Neuronal stem cell (in vitro differentiated cells): ENCODE data around the gene CST4.
"Not testable (repeated sequence)": the region's sequence is repeated elsewhere in the genome, so short reads cannot be mapped to it uniquely, and the experiment has no call there.

Experiments
- DNase-seq: peaks from one replicate; pipeline ENCODE4 v3.0.0-alpha.2; 2013; ENCODE audit warnings: low spot score
- H2AFZ ChIP-seq: one replicate; pipeline ENCODE4 v1.6.1; 2013; ENCODE audit warnings: mild to moderate bottlenecking, low read length, inconsistent platforms
- H2AK5ac ChIP-seq: 2 replicates; pipeline ENCODE4 v1.6.1; 2013; ENCODE audit warnings: low read depth, mild to moderate bottlenecking, inconsistent platforms, low read length, moderate library complexity, mixed read lengths
- H2BK120ac ChIP-seq: 2 replicates; pipeline ENCODE4 v1.6.1; 2013; ENCODE audit warnings: low read depth, mild to moderate bottlenecking, inconsistent platforms, low read length, moderate library complexity, mixed read lengths
- H2BK12ac ChIP-seq: one replicate; pipeline ENCODE4 v1.6.1; 2013; ENCODE audit warnings: low read length, inconsistent platforms
- H2BK15ac ChIP-seq: 2 replicates; pipeline ENCODE4 v1.6.1; 2013; ENCODE audit warnings: mild to moderate bottlenecking, low read length, inconsistent platforms, mixed read lengths
- H2BK5ac ChIP-seq: one replicate; pipeline ENCODE4 v1.6.1; 2013; ENCODE audit warnings: inconsistent platforms, mild to moderate bottlenecking, low read length, moderate library complexity
- H3K14ac ChIP-seq: one replicate; pipeline ENCODE4 v1.6.1; 2013; ENCODE audit warnings: low read length, inconsistent platforms
- H3K18ac ChIP-seq: 2 replicates; pipeline ENCODE4 v1.6.1; 2013; ENCODE audit warnings: low read length, inconsistent platforms
- H3K23ac ChIP-seq: 2 replicates; pipeline ENCODE4 v1.6.1; 2013; ENCODE audit warnings: low read depth, mild to moderate bottlenecking, mixed read lengths, low read length, inconsistent platforms; ENCODE audit not compliant: poor library complexity
- H3K27ac ChIP-seq: replicated peaks from 3 replicates; pipeline ENCODE4 v1.5.1; 2013; ENCODE audit warnings: low read length, inconsistent platforms
- H3K27me3 ChIP-seq, 3 experiments: 2 replicates each; pipeline ENCODE4 v1.6.1; 2013; ENCODE audit warnings: low read length in 3 of 3, mild to moderate bottlenecking in 2 of 3, inconsistent platforms in 1 of 3, low read depth in 1 of 3, mixed read lengths in 1 of 3, moderate library complexity in 1 of 3; ENCODE audit not compliant: control insufficient read depth in 3 of 3, insufficient read depth in 3 of 3
- H3K36me3 ChIP-seq, 2 donors: replicated peaks in 1 of 2; 2 replicates each; pipeline ENCODE4 v1.6.1; 2013; ENCODE audit warnings: low read length in 2 of 2; ENCODE audit not compliant: control insufficient read depth in 2 of 2, insufficient read depth in 2 of 2
- H3K4ac ChIP-seq: 2 replicates; pipeline ENCODE4 v1.6.1; 2013; ENCODE audit warnings: inconsistent platforms, mild to moderate bottlenecking, low read length, moderate library complexity
- H3K4me1 ChIP-seq, 2 donors: 1 replicate in 1 of 2; 2 replicates in 1 of 2; pipeline ENCODE4 v1.6.1; 2013; ENCODE audit warnings: low read length in 2 of 2, low read depth in 1 of 2; ENCODE audit not compliant: control insufficient read depth in 2 of 2, insufficient read depth in 1 of 2
- H3K4me2 ChIP-seq: one replicate; pipeline ENCODE4 v1.6.1; 2013; ENCODE audit warnings: mild to moderate bottlenecking, low read length, inconsistent platforms; ENCODE audit not compliant: insufficient read depth, poor library complexity, severe bottlenecking
- H3K4me3 ChIP-seq, 2 donors: 2 replicates each; pipeline ENCODE4 v1.5.1; 2013; ENCODE audit warnings: low read length in 2 of 2, mild to moderate bottlenecking in 2 of 2, inconsistent platforms in 1 of 2, moderate library complexity in 1 of 2
- H3K79me1 ChIP-seq: one replicate; pipeline ENCODE4 v1.6.1; 2013; ENCODE audit warnings: low read depth, mild to moderate bottlenecking, inconsistent platforms, low read length, moderate library complexity
- H3K9ac ChIP-seq: one replicate; pipeline ENCODE4 v1.6.1; 2013; ENCODE audit warnings: mild to moderate bottlenecking, low read depth, low read length, inconsistent platforms; ENCODE audit not compliant: poor library complexity
- H3K9me3 ChIP-seq, 2 donors: replicated peaks in 1 of 2; 2 replicates each; pipeline versions ENCODE3 to v1.6.1; 2013; ENCODE audit warnings: low read length in 2 of 2, mild to moderate bottlenecking in 2 of 2, inconsistent platforms in 1 of 2, low read depth in 1 of 2, mixed read lengths in 1 of 2, moderate library complexity in 1 of 2; ENCODE audit not compliant: control insufficient read depth in 2 of 2, insufficient read depth in 1 of 2
- H4K8ac ChIP-seq: one replicate; pipeline ENCODE4 v1.6.1; 2013; ENCODE audit warnings: low read depth, mild to moderate bottlenecking, inconsistent platforms, low read length, moderate library complexity
- H4K91ac ChIP-seq: one replicate; pipeline ENCODE4 v1.6.1; 2013; ENCODE audit warnings: low read length, low read depth, mild to moderate bottlenecking, inconsistent platforms; ENCODE audit not compliant: poor library complexity
- WGBS, 2 donors: extraction: QIAGEN DNeasy Blood & Tissue Kit; methylation state at CpG; one replicate each; pipeline ENCODE4 v1.1.7; 2013; ENCODE audit warnings: missing lambda C conversion rate in 2 of 2, mixed read lengths in 1 of 2; ENCODE audit not compliant: insufficient read length in 2 of 2, insufficient replicate concordance in 1 of 2; ENCODE audit errors: extremely low coverage in 2 of 2; 5-methylcytosine and 5-hydroxymethylcytosine counted together

CST4 gene

DNA sequence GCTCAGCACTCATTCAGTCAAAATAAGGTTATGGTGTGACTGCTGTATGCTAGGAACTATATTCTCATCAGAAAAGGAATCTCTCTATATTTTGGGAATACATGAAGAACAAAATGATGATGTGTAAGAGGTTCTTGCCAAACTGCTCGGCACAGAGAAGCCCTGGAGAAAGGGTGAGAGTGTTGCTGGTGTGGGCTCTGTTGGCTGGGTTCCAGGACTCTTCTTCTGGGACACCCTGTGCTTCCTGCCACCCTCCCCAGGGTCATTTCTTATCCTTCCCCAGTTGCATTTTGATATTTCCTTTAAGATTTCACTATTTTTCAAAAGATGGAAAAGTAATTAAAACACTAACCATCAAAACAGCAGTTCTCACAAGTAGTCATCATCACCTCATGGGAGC, 33.1 kb upstream of the CST4 start:
- H2AK5ac ChIP-seq = no peak overlapping the region
- no peaks in the 10 kb centered on the region for H3K27me3 ChIP-seq
- no peak overlapping the region for H3K18ac ChIP-seq
- DNase-seq = no peak
- H2BK15ac ChIP-seq = no peak overlapping the region
- no peak overlapping the region for H2BK5ac ChIP-seq
- no peak overlapping the region for H2BK12ac ChIP-seq
- no peak overlapping the region for H3K9ac ChIP-seq
- H3K4me1 ChIP-seq = no peaks in the 10 kb centered on the region
- H2AFZ ChIP-seq = no peak overlapping the region
- H3K79me1 ChIP-seq = no peaks in the 10 kb centered on the region
- H3K9me3 ChIP-seq = no peaks in the 10 kb centered on the region
- H3K23ac ChIP-seq = no peak overlapping the region
- no peaks in the 10 kb centered on the region for H3K36me3 ChIP-seq
- no peak overlapping the region for H4K8ac ChIP-seq
- no peak overlapping the region for H3K4ac ChIP-seq
- H3K4me2 ChIP-seq = no peak overlapping the region
- H4K91ac ChIP-seq = no peak overlapping the region
- H3K4me3 ChIP-seq = no peak overlapping the region
- H2BK120ac ChIP-seq = no peak overlapping the region
- no peak overlapping the region for H3K27ac ChIP-seq
- H3K14ac ChIP-seq = no peak overlapping the region
- WGBS, 2 donors = no CpG with 5 or more reads among the region's 1 CpG

DNA sequence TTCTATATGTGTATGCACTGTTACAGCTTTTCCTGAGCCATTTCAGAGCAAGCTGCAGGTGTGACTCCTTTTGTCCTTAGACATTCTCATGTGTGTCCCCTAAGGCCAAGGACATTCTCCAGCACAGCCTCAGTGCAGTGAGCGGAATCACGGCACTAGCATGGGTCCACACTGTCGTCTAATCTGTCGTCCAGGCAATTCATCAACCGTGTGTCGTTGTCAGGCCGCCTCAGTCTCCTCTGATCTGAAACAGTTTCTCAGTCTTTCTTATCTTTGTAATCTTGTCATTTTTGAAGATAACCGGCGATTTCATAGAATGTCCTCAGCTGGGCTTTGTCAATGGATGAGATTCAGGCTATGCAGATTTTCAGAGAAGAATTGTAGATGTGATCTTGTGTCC, 30.5 kb upstream of the CST4 start:
- not testable (repeated sequence) for H3K14ac ChIP-seq, H3K23ac ChIP-seq, H2BK5ac ChIP-seq, H3K27ac ChIP-seq, H2BK120ac ChIP-seq, H3K9me3 ChIP-seq, H3K36me3 ChIP-seq, H3K4me2 ChIP-seq, H2AK5ac ChIP-seq, H4K8ac ChIP-seq, H3K9ac ChIP-seq, H4K91ac ChIP-seq, H2BK12ac ChIP-seq, H2BK15ac ChIP-seq, DNase-seq, H3K4me3 ChIP-seq, H3K18ac ChIP-seq, H3K27me3 ChIP-seq, H3K79me1 ChIP-seq, H3K4me1 ChIP-seq, H2AFZ ChIP-seq, H3K4ac ChIP-seq
- no CpG with 5 or more reads among the region's 9 CpGs for WGBS, 2 donors

DNA sequence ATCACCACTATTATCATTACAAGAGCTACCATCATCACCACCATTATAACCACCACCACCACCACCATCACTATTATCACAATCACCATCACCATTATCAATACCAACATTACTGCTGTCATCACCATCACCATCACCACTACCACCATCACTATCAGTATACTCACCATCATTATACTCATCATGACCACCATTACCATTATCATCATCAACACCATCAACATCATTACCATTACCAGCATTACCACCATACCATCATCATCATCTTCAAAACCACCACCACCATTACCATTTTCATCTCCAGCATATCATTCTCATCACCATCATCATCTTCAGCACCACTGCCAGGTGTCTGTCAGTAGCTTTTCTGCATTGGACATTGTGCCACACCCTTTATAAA, 22.9 kb upstream of the CST4 start:
- not testable (repeated sequence) for H3K14ac ChIP-seq, H3K9me3 ChIP-seq, H2BK15ac ChIP-seq, H2BK12ac ChIP-seq, H3K4me2 ChIP-seq, H3K9ac ChIP-seq, H2AFZ ChIP-seq, H2BK120ac ChIP-seq, H2AK5ac ChIP-seq, H3K18ac ChIP-seq, H3K4me3 ChIP-seq, H3K23ac ChIP-seq, H3K4me1 ChIP-seq, H3K36me3 ChIP-seq, H4K91ac ChIP-seq, H3K27me3 ChIP-seq, H2BK5ac ChIP-seq, H3K4ac ChIP-seq, DNase-seq, H4K8ac ChIP-seq, H3K79me1 ChIP-seq, H3K27ac ChIP-seq

DNA sequence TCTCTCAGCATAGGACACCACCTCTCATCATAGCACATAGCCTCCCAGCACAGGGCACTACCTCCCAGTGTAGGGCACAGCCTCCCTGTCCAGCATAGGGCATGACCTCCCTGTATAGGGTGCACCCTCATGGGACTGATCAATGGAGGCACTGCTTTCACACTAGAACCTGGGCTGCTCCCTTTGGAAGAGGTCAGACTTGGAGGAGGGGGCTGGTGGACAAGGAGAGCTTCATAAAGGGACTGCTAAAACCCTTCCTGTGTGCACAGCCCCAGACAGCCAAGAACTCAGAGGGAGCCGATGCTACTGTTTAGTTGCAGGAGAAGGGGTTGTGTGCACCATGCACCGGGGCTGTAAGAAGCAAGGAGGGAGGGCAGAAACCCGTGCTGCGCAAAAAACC, 21.9 kb upstream of the CST4 start:
- Histone ChIP-seq H2BK5ac (no peak overlapping the region), H3K9ac (no peak overlapping the region), H3K27ac (no peak overlapping the region), H3K4ac (no peak overlapping the region), H4K8ac (no peak overlapping the region), H3K9me3 (peaks cover 0 to 2% of the 10 kb centered on the region in 2 donors), H3K23ac (no peak overlapping the region), H2AFZ (no peak overlapping the region), H3K79me1 (no peaks in the 10 kb centered on the region), H3K4me2 (no peak overlapping the region), H2BK12ac (no peak overlapping the region), H2BK15ac (no peak overlapping the region), H4K91ac (no peak overlapping the region), H3K27me3 (peaks cover 0 to 2% (median 0%) of the 10 kb centered on the region in 3 experiments), H2AK5ac (no peak overlapping the region), H3K4me3 (no peak overlapping the region), H3K14ac (no peak overlapping the region), H3K36me3 (no peaks in the 10 kb centered on the region), H3K4me1 (no peaks in the 10 kb centered on the region), H3K18ac (no peak overlapping the region), H2BK120ac (no peak overlapping the region)
- no CpG with 5 or more reads among the region's 4 CpGs for WGBS, 2 donors
- DNase-seq = no peak
